RWPE1 (cell line): Measurements from ENCODE around the gene NIFK.
A peak's percentile ranks its signal among the peaks of the same experiment; 100 is the strongest.

Experiments
- CTCF ChIA-PET: fragments of 350-600 bp; sonication (Branson Sonifier 250); formaldehyde crosslinking; extraction: SDS; loops from one replicate; lab custom pipeline; 2021; lab: Yijun Ruan, JAX
- POLR2A ChIA-PET: fragments of 400-600 bp; formaldehyde crosslinking; extraction: SDS; loops from one replicate; lab custom pipeline; 2020; ENCODE audit warnings: antibody characterized with exemption; ENCODE audit not compliant: low non-redundant PET; lab: Yijun Ruan, JAX
- DNase-seq: peaks from one replicate; pipeline ENCODE4 v3.0.0; 2012; ENCODE audit warnings: low spot score
- H3K27ac ChIP-seq: fragments of 450-650 bp; 2 replicates; pipeline ENCODE4 v1.5.1; 2017
- CTCF ChIP-seq: fragments of 450-650 bp; conservative IDR thresholded peaks from 2 replicates; pipeline ENCODE4 v1.5.1; 2017; ENCODE audit warnings: low read depth, mild to moderate bottlenecking

Gene NIFK

GRCh38 chr2:121736462-121737336, at the start of gene NIFK:
NIFK (minus strand) TSS chr2:121736875; CDS start chr2:121736850, 25 bp downstream.
- TF ChIP-seq CTCF: no peak
- H3K27ac ChIP-seq: peak within 1 kb of the TSS; percentile 78
- POLR2A ChIA-PET: interaction anchor here (0.7 kb wide), 1 partner anchor 185 kb away, joined by 3 read pairs; no protein-coding TSS in a partner anchor
- CTCF ChIA-PET: interaction anchor here (0.7 kb wide), 2 partner anchors 172 to 373 kb away, joined by 3 to 5 read pairs; no protein-coding TSS in a partner anchor
- DNase-seq: peak; percentile 97

- CTCF ChIA-PET: no interaction called here
These were observed 46.5 kb upstream of the NIFK start for GRCh38 chr2:121783180-121783579.

GRCh38 chr2:121778741-121779487, 42.2 kb upstream of the NIFK start:
- CTCF ChIA-PET: interaction anchor here (0.6 kb wide), 2 partner anchors 193 to 1388 kb away, joined by 3 to 4 read pairs; no protein-coding TSS in a partner anchor

More at GRCh38 chr2:121783180-121783579, 46.5 kb upstream of the NIFK start:
- TF ChIP-seq CTCF: no peak
- H3K27ac ChIP-seq: no peak overlapping the region
- POLR2A ChIA-PET: no interaction called here
- DNase-seq: no peak

GRCh38 chr2:121777699-121778058, 41.0 kb upstream of the NIFK start:
- no peak for TF ChIP-seq CTCF
- DNase-seq: peak; percentile 36
- ChIA-PET CTCF (interaction anchor here (0.5 kb wide), 1 partner anchor 692 kb away, joined by 3 read pairs; no protein-coding TSS in a partner anchor), POLR2A (no interaction called here)
- H3K27ac ChIP-seq: no peak overlapping the region

More at GRCh38 chr2:121778741-121779487, 42.2 kb upstream of the NIFK start:
- no peak for DNase-seq
- TF ChIP-seq CTCF: no peak
- H3K27ac ChIP-seq: no peak overlapping the region
- POLR2A ChIA-PET: no interaction called here

GRCh38 chr2:121776885-121777698, 40.4 kb upstream of the NIFK start:
- no peak overlapping the region for H3K27ac ChIP-seq
- CTCF ChIA-PET: interaction anchor here (0.7 kb wide), 1 partner anchor 281 kb away, joined by 3 read pairs; no protein-coding TSS in a partner anchor
- POLR2A ChIA-PET: no interaction called here
- DNase-seq: no peak
- TF ChIP-seq CTCF: no peak

GRCh38 chr2:121776361-121776760, 39.7 kb upstream of the NIFK start:
- TF ChIP-seq CTCF: no peak
- no peak overlapping the region for H3K27ac ChIP-seq
- POLR2A ChIA-PET: no interaction called here
- CTCF ChIA-PET: no interaction called here
- DNase-seq: no peak
